Neural crest cell (in vitro differentiated cells): Measurements from ENCODE around the gene PCLO. TPM values are rescaled to one million over a fixed set of nuclear protein-coding genes. Genes with fewer than 3 reads are reported as not detected.

ENCODE experiments used
- DNase-seq: peaks from one replicate; pipeline ENCODE4 v3.0.0; 2021; ENCODE audit warnings: low read depth, mixed read lengths, low spot score
- H3K27ac Mint-ChIP-seq: one replicate; pipeline ENCODE4 v1.8.0; 2021; ENCODE audit warnings: mild to moderate bottlenecking, mixed read lengths; ENCODE audit not compliant: unreplicated experiment
- H3K27me3 Mint-ChIP-seq: 2 replicates; pipeline ENCODE4 v1.8.0; 2021; ENCODE audit warnings: low read depth, mild to moderate bottlenecking, mixed read lengths
- H3K36me3 Mint-ChIP-seq: 2 replicates; pipeline ENCODE4 v1.8.0; 2021; ENCODE audit warnings: low read depth, mild to moderate bottlenecking, mixed read lengths
- H3K4me1 Mint-ChIP-seq: 2 replicates; pipeline ENCODE4 v1.8.0; 2021; ENCODE audit warnings: mixed read lengths
- H3K4me3 Mint-ChIP-seq: one replicate; pipeline ENCODE4 v1.8.0; 2021; ENCODE audit warnings: mild to moderate bottlenecking, mixed read lengths
- H3K9me3 Mint-ChIP-seq: 2 replicates; pipeline ENCODE4 v1.8.0; 2021; ENCODE audit warnings: mixed read lengths
- CTCF ChIP-seq: fragments of 200-600 bp; sonication (generic); conservative IDR thresholded peaks from 2 replicates; pipeline ENCODE4 v1.5.0; 2021; ENCODE audit warnings: antibody characterized with exemption, mild to moderate bottlenecking
- total RNA-seq: library from RNA; stranded (reverse); gene quantifications from 2 replicates; pipeline ENCODE4 v1.2.1, GENCODE V29; 2021

Gene PCLO
- total RNA-seq, 1 donor from 2014 or later = 3.5 TPM

- Mint-ChIP-seq H3K27ac (no peak overlapping the region), H3K36me3 (no peaks in the 10 kb centered on the region), H3K9me3 (no peaks in the 10 kb centered on the region), H3K4me3 (no peak overlapping the region), H3K27me3 (no peaks in the 10 kb centered on the region), H3K4me1 (peaks cover 4% of the 10 kb centered on the region)
- TF ChIP-seq CTCF = no peak
- no peak for DNase-seq
Observed at GRCh38 chr7:83077328-83077727, 85.4 kb downstream of the PCLO start.

GRCh38 chr7:83072576-83073517, 89.8 kb downstream of the PCLO start:
- H3K9me3 Mint-ChIP-seq = no peaks in the 10 kb centered on the region
- no peaks in the 10 kb centered on the region for H3K36me3 Mint-ChIP-seq
- peaks cover 4% of the 10 kb centered on the region for H3K4me1 Mint-ChIP-seq
- TF ChIP-seq CTCF = peak; percentile 54
- H3K4me3 Mint-ChIP-seq = no peak overlapping the region
- no peaks in the 10 kb centered on the region for H3K27me3 Mint-ChIP-seq
- no peak overlapping the region for H3K27ac Mint-ChIP-seq
- no peak for DNase-seq

GRCh38 chr7:83065714-83066113, 97.0 kb downstream of the PCLO start:
- DNase-seq = no peak
- H3K4me1 Mint-ChIP-seq = no peaks in the 10 kb centered on the region
- TF ChIP-seq CTCF = no peak
- no peaks in the 10 kb centered on the region for H3K36me3 Mint-ChIP-seq
- H3K27me3 Mint-ChIP-seq = no peaks in the 10 kb centered on the region
- no peaks in the 10 kb centered on the region for H3K9me3 Mint-ChIP-seq
- H3K4me3 Mint-ChIP-seq = no peak overlapping the region
- no peak overlapping the region for H3K27ac Mint-ChIP-seq

GRCh38 chr7:83060218-83060617, 102.5 kb downstream of the PCLO start:
- no peak for DNase-seq
- no peaks in the 10 kb centered on the region for H3K4me1 Mint-ChIP-seq
- H3K9me3 Mint-ChIP-seq = no peaks in the 10 kb centered on the region
- H3K27me3 Mint-ChIP-seq = no peaks in the 10 kb centered on the region
- H3K36me3 Mint-ChIP-seq = no peaks in the 10 kb centered on the region
- no peak for TF ChIP-seq CTCF
- H3K4me3 Mint-ChIP-seq = no peak overlapping the region
- H3K27ac Mint-ChIP-seq = no peak overlapping the region

- Mint-ChIP-seq H3K36me3 (no peaks in the 10 kb centered on the region), H3K4me3 (no peak overlapping the region)
Observed at GRCh38 chr7:83058667-83059066, 104.0 kb downstream of the PCLO start.

More at GRCh38 chr7:83058667-83059066, 104.0 kb downstream of the PCLO start:
- DNase-seq = no peak
- no peaks in the 10 kb centered on the region for H3K27me3 Mint-ChIP-seq
- no peak for TF ChIP-seq CTCF
- no peaks in the 10 kb centered on the region for H3K9me3 Mint-ChIP-seq
- H3K4me1 Mint-ChIP-seq = no peaks in the 10 kb centered on the region
- no peak overlapping the region for H3K27ac Mint-ChIP-seq
